Hepatocyte (in vitro differentiated cells): ENCODE measurements around the gene AUTS2. TPM values are rescaled to one million over a fixed set of nuclear protein-coding genes. Genes with fewer than 3 reads are reported as not detected.
"Not testable (repeated sequence)": the region's sequence is repeated elsewhere in the genome, so short reads cannot be mapped to it uniquely, and the experiment has no call there.

Experiments used
- DNase-seq: peaks from one replicate; pipeline ENCODE4 v3.0.0-alpha.2; 2016; ENCODE audit warnings: low spot score
- H2AFZ ChIP-seq: fragments of 200-600 bp; sonication (generic); 2 replicates; pipeline ENCODE4 v1.6.0; 2016; ENCODE audit warnings: antibody characterized with exemption, mild to moderate bottlenecking
- H3K27ac ChIP-seq: fragments of 200-600 bp; sonication (generic); 2 replicates; pipeline ENCODE4 v1.5.1; 2016; ENCODE audit warnings: mild to moderate bottlenecking
- H3K27me3 ChIP-seq: fragments of 200-600 bp; sonication (generic); 2 replicates; pipeline ENCODE4 v1.6.1; 2016
- H3K36me3 ChIP-seq: fragments of 200-600 bp; sonication (generic); replicated peaks from 2 replicates; pipeline ENCODE4 v1.5.1; 2016; ENCODE audit warnings: low read depth; ENCODE audit not compliant: insufficient read depth
- H3K4me1 ChIP-seq: fragments of 200-600 bp; sonication (generic); 2 replicates; pipeline ENCODE4 v1.5.1; 2016; ENCODE audit warnings: mild to moderate bottlenecking, moderate library complexity; ENCODE audit not compliant: insufficient read depth
- H3K4me2 ChIP-seq: fragments of 200-600 bp; sonication (generic); 2 replicates; pipeline ENCODE4 v1.6.0; 2016
- H3K4me3 ChIP-seq: fragments of 200-600 bp; sonication (generic); 2 replicates; pipeline ENCODE4 v1.5.1; 2016; ENCODE audit warnings: mild to moderate bottlenecking
- H3K79me2 ChIP-seq: fragments of 200-600 bp; sonication (generic); 2 replicates; pipeline ENCODE4 v1.6.0; 2017; ENCODE audit warnings: mild to moderate bottlenecking
- H3K9me2 ChIP-seq: fragments of 200-600 bp; sonication (generic); replicated peaks from 2 replicates; pipeline ENCODE4 v1.6.0; 2017; ENCODE audit warnings: mild to moderate bottlenecking; ENCODE audit not compliant: insufficient read depth
- H3K9me3 ChIP-seq: fragments of 200-600 bp; sonication (generic); 2 replicates; pipeline ENCODE4 v1.5.1; 2016; ENCODE audit warnings: low read depth, mild to moderate bottlenecking
- H4K20me1 ChIP-seq: fragments of 200-600 bp; sonication (generic); 2 replicates; pipeline ENCODE4 v1.6.0; 2016; ENCODE audit warnings: mild to moderate bottlenecking; ENCODE audit not compliant: insufficient read depth, poor library complexity, severe bottlenecking
- CTCF ChIP-seq: fragments of 200-600 bp; sonication (generic); IDR thresholded peaks from 2 replicates; pipeline ENCODE4 v1.5.1; 2016; ENCODE audit warnings: antibody characterized with exemption, mild to moderate bottlenecking; ENCODE audit not compliant: poor library complexity
- EZH2 ChIP-seq: fragments of 200-600 bp; sonication (generic); IDR thresholded peaks from 2 replicates; pipeline ENCODE4 v1.6.1; 2016; ENCODE audit warnings: antibody characterized with exemption, mild to moderate bottlenecking, borderline replicate concordance
- EZH2phosphoT487 ChIP-seq: fragments of 200-600 bp; sonication (generic); IDR thresholded peaks from one replicate; pipeline ENCODE4 v1.6.1; 2018; ENCODE audit warnings: antibody characterized with exemption, mild to moderate bottlenecking, low read depth, moderate library complexity; ENCODE audit not compliant: unreplicated experiment, severe bottlenecking
- WGBS: methylation state at CpG from one replicate; pipeline ENCODE4 v1.1.6; 2016; ENCODE audit warnings: low lambda C conversion rate; ENCODE audit errors: missing lambda C conversion rate; 5-methylcytosine and 5-hydroxymethylcytosine counted together
- polyA plus RNA-seq: library from polyadenylated mRNA; unstranded; fragments of >200 nt; fragmentation: Nextera tagmentation; extraction: Ambion mirVana; gene quantifications from 2 replicates; pipeline ENCODE4 v1.2.1, GENCODE V29; 2016
- total RNA-seq: library from RNA; depleted of rRNA; stranded (reverse); fragments of >200 nt; gene quantifications from 2 replicates; pipeline ENCODE4 v1.2.3, GENCODE V29; 2014

The AUTS2 gene
- total and polyA plus RNA-seq, 2 experiments from 2014 or later, result 34.4 to 40.9 TPM

- Histone ChIP-seq H3K4me3 (no peak overlapping the region), H4K20me1 (peaks cover 16% of the 10 kb centered on the region), H3K4me2 (peak overlapping the region; percentile 38), H3K9me3 (no peaks in the 10 kb centered on the region), H3K9me2 (no peaks in the 10 kb centered on the region), H3K4me1 (peaks cover 7% of the 10 kb centered on the region), H3K79me2 (peaks cover 38% of the 10 kb centered on the region), H2AFZ (no peak overlapping the region), H3K27ac (no peak overlapping the region), H3K36me3 (no peaks in the 10 kb centered on the region), H3K27me3 (no peaks in the 10 kb centered on the region)
- DNase-seq, result peak; percentile 32
- 31% methylated on average over 3 of the region's 3 CpGs for WGBS
- TF ChIP-seq CTCF, result no peak
Measured at GRCh38 chr7:69781412-69781846, 183.2 kb downstream of the AUTS2 start.

GRCh38 chr7:69782917-69783684, 184.8 kb downstream of the AUTS2 start:
- Histone ChIP-seq H3K4me2 (no peak overlapping the region), H3K79me2 (peaks cover 41% of the 10 kb centered on the region), H3K27me3 (no peaks in the 10 kb centered on the region), H3K4me3 (no peak overlapping the region), H3K4me1 (peaks cover 7% of the 10 kb centered on the region), H2AFZ (no peak overlapping the region), H4K20me1 (peaks cover 16% of the 10 kb centered on the region), H3K9me2 (no peaks in the 10 kb centered on the region), H3K9me3 (no peaks in the 10 kb centered on the region), H3K36me3 (no peaks in the 10 kb centered on the region), H3K27ac (no peak overlapping the region)
- TF ChIP-seq CTCF, result no peak
- no peak for TF ChIP-seq EZH2
- no peak for TF ChIP-seq EZH2phosphoT487
- 65% methylated on average over 7 of the region's 7 CpGs for WGBS
- peak; percentile 41 for DNase-seq

GRCh38 chr7:69786130-69786529, 187.9 kb downstream of the AUTS2 start:
- H2AFZ ChIP-seq, H3K4me3 ChIP-seq, H3K36me3 ChIP-seq, DNase-seq, H3K4me1 ChIP-seq, H3K27ac ChIP-seq, H3K9me2 ChIP-seq, H3K4me2 ChIP-seq, H3K27me3 ChIP-seq, H3K9me3 ChIP-seq: not testable (repeated sequence)
- H3K79me2 ChIP-seq, result peaks cover 33% of the 10 kb centered on the region
- peaks cover 15% of the 10 kb centered on the region for H4K20me1 ChIP-seq
- over 99% methylated on average over 6 of the region's 6 CpGs for WGBS

- Histone ChIP-seq H4K20me1 (peaks cover 15% of the 10 kb centered on the region), H3K9me3 (no peaks in the 10 kb centered on the region), H2AFZ (no peak overlapping the region), H3K79me2 (peaks cover 32% of the 10 kb centered on the region), H3K36me3 (no peaks in the 10 kb centered on the region), H3K4me3 (no peak overlapping the region), H3K27me3 (no peaks in the 10 kb centered on the region), H3K27ac (no peak overlapping the region), H3K4me1 (no peaks in the 10 kb centered on the region), H3K9me2 (no peaks in the 10 kb centered on the region), H3K4me2 (no peak overlapping the region)
- 86% methylated on average over 3 of the region's 3 CpGs for WGBS
- TF ChIP-seq EZH2phosphoT487 (no peak), EZH2 (no peak), CTCF (no peak)
- no peak for DNase-seq
Measured at GRCh38 chr7:69786730-69787395, 188.6 kb downstream of the AUTS2 start.
